IgD-negative memory B cell (primary cell): Measurements from ENCODE around the gene NTRK2. TPM values are rescaled to one million over a fixed set of nuclear protein-coding genes. Genes with fewer than 3 reads are reported as not detected.
"Not testable (repeated sequence)": the region's sequence is repeated elsewhere in the genome, so short reads cannot be mapped to it uniquely, and the experiment has no call there.

Experiments
- H3K27ac Mint-ChIP-seq, 3 donors: one replicate each; pipeline ENCODE4 v1.8.0; 2020 to 2022; ENCODE audit warnings: mild to moderate bottlenecking in 3 of 3, mixed read lengths in 3 of 3, moderate library complexity in 1 of 3
- H3K27me3 Mint-ChIP-seq: one replicate; pipeline ENCODE4 v1.8.0; 2021; ENCODE audit warnings: mixed read lengths
- H3K36me3 Mint-ChIP-seq: one replicate; pipeline ENCODE4 v1.8.0; 2020; ENCODE audit warnings: mild to moderate bottlenecking, mixed read lengths
- H3K4me1 Mint-ChIP-seq, 3 donors: one replicate each; pipeline ENCODE4 v1.8.0; 2020 to 2022; ENCODE audit warnings: mixed read lengths in 3 of 3, mild to moderate bottlenecking in 1 of 3
- H3K4me3 Mint-ChIP-seq, 4 donors: one replicate each; pipeline ENCODE4 v1.8.0; 2020 to 2022; ENCODE audit warnings: mild to moderate bottlenecking in 4 of 4, mixed read lengths in 4 of 4, moderate library complexity in 3 of 4
- H3K9me3 Mint-ChIP-seq, 3 donors: one replicate each; pipeline ENCODE4 v1.8.0; 2020 to 2021; ENCODE audit warnings: mixed read lengths in 3 of 3, mild to moderate bottlenecking in 1 of 3
- polyA plus RNA-seq: library from polyadenylated mRNA; unstranded; fragments of 300-500 nt; fragmentation: Illumina TruSeq; gene quantifications from one replicate; pipeline ENCODE4 v1.2.3, GENCODE V29; 2021

Gene NTRK2
- polyA plus RNA-seq, 1 donor from 2014 or later, result not detected

- no peak overlapping the region for H3K4me3 Mint-ChIP-seq
- H3K27ac Mint-ChIP-seq, result no peak overlapping the region
- H3K27me3 Mint-ChIP-seq, result no peaks in the 10 kb centered on the region
- H3K4me1 Mint-ChIP-seq, result peaks cover 0 to 2% (median 0%) of the 10 kb centered on the region in 3 donors
- no peaks in the 10 kb centered on the region for H3K36me3 Mint-ChIP-seq
- H3K9me3 Mint-ChIP-seq, result peaks cover 0 to 4% (median 0%) of the 10 kb centered on the region in 3 donors
Observed at GRCh38 chr9:85041466-85042137, 372.1 kb downstream of the NTRK2 start.

- Mint-ChIP-seq H3K27me3 (no peaks in the 10 kb centered on the region), H3K36me3 (no peaks in the 10 kb centered on the region), H3K4me1 (peaks cover 0 to under 1% (median 0%) of the 10 kb centered on the region in 3 donors), H3K4me3 (no peak overlapping the region), H3K27ac (no peak overlapping the region), H3K9me3 (peaks cover 0 to 4% (median 0%) of the 10 kb centered on the region in 3 donors)
Observed at GRCh38 chr9:85042981-85043647, 373.6 kb downstream of the NTRK2 start.

GRCh38 chr9:85045271-85045670 lies 375.7 kb downstream of the NTRK2 start:
- no peaks in the 10 kb centered on the region for H3K27me3 Mint-ChIP-seq
- no peaks in the 10 kb centered on the region for H3K9me3 Mint-ChIP-seq
- H3K4me1 Mint-ChIP-seq, result no peaks in the 10 kb centered on the region
- H3K27ac Mint-ChIP-seq, result no peak overlapping the region
- H3K36me3 Mint-ChIP-seq, result no peaks in the 10 kb centered on the region
- no peak overlapping the region for H3K4me3 Mint-ChIP-seq

GRCh38 chr9:85046475-85046874 lies 376.9 kb downstream of the NTRK2 start:
- H3K27ac Mint-ChIP-seq, result no peak overlapping the region
- H3K4me1 Mint-ChIP-seq, result no peaks in the 10 kb centered on the region
- no peak overlapping the region for H3K4me3 Mint-ChIP-seq

GRCh38 chr9:85053206-85053786 lies 383.8 kb downstream of the NTRK2 start:
- Mint-ChIP-seq H3K36me3 (no peaks in the 10 kb centered on the region), H3K4me3 (no peak overlapping the region), H3K27ac (no peak overlapping the region), H3K4me1 (no peaks in the 10 kb centered on the region), H3K9me3 (peaks cover 0 to 1% (median 0%) of the 10 kb centered on the region in 3 donors), H3K27me3 (peaks cover 2% of the 10 kb centered on the region)

More at GRCh38 chr9:85046475-85046874, 376.9 kb downstream of the NTRK2 start:
- no peaks in the 10 kb centered on the region for H3K27me3 Mint-ChIP-seq
- no peaks in the 10 kb centered on the region for H3K36me3 Mint-ChIP-seq
- H3K9me3 Mint-ChIP-seq, result no peaks in the 10 kb centered on the region

- Mint-ChIP-seq H3K4me3 (no peak overlapping the region), H3K27me3 (peaks cover 2% of the 10 kb centered on the region), H3K27ac (no peak overlapping the region), H3K9me3 (peaks cover 0 to 1% (median 0%) of the 10 kb centered on the region in 3 donors), H3K36me3 (no peaks in the 10 kb centered on the region), H3K4me1 (no peaks in the 10 kb centered on the region)
Observed at GRCh38 chr9:85054017-85054416, 384.5 kb downstream of the NTRK2 start.

GRCh38 chr9:85055506-85056202 lies 386.1 kb downstream of the NTRK2 start:
- Mint-ChIP-seq H3K4me3 (no peak overlapping the region), H3K9me3 (peaks cover 0 to 1% (median 0%) of the 10 kb centered on the region in 3 donors), H3K4me1 (no peaks in the 10 kb centered on the region), H3K36me3 (no peaks in the 10 kb centered on the region), H3K27ac (no peak overlapping the region), H3K27me3 (peaks cover 2% of the 10 kb centered on the region)

GRCh38 chr9:85056203-85056572 lies 386.7 kb downstream of the NTRK2 start:
- no peak overlapping the region for H3K4me3 Mint-ChIP-seq
- H3K36me3 Mint-ChIP-seq, result no peaks in the 10 kb centered on the region
- H3K9me3 Mint-ChIP-seq, result peaks cover 0 to 1% (median 0%) of the 10 kb centered on the region in 3 donors
- H3K27me3 Mint-ChIP-seq, result peaks cover 2% of the 10 kb centered on the region
- no peaks in the 10 kb centered on the region for H3K4me1 Mint-ChIP-seq
- H3K27ac Mint-ChIP-seq, result no peak overlapping the region

GRCh38 chr9:85061969-85062368 lies 392.4 kb downstream of the NTRK2 start:
- H3K4me3 Mint-ChIP-seq, result no peak overlapping the region
- no peaks in the 10 kb centered on the region for H3K4me1 Mint-ChIP-seq
- H3K27ac Mint-ChIP-seq, result no peak overlapping the region
- no peaks in the 10 kb centered on the region for H3K36me3 Mint-ChIP-seq
- peaks cover 2% of the 10 kb centered on the region for H3K27me3 Mint-ChIP-seq
- H3K9me3 Mint-ChIP-seq, result peaks cover under 1 to 3% (median 2%) of the 10 kb centered on the region in 3 donors

- H3K27me3 Mint-ChIP-seq, result peaks cover 2% of the 10 kb centered on the region
- no peaks in the 10 kb centered on the region for H3K36me3 Mint-ChIP-seq
- no peak overlapping the region for H3K4me3 Mint-ChIP-seq
- no peak overlapping the region for H3K27ac Mint-ChIP-seq
- H3K9me3 Mint-ChIP-seq, result peaks cover 0 to 3% (median 2%) of the 10 kb centered on the region in 3 donors
- no peaks in the 10 kb centered on the region for H3K4me1 Mint-ChIP-seq
Observed at GRCh38 chr9:85062385-85063022, 393.0 kb downstream of the NTRK2 start.

GRCh38 chr9:85064811-85065371 lies 395.4 kb downstream of the NTRK2 start:
- no peaks in the 10 kb centered on the region for H3K36me3 Mint-ChIP-seq
- H3K27me3 Mint-ChIP-seq, result no peaks in the 10 kb centered on the region
- H3K27ac Mint-ChIP-seq, result no peak overlapping the region
- H3K9me3 Mint-ChIP-seq, result peaks cover 0 to 3% (median 2%) of the 10 kb centered on the region in 3 donors
- H3K4me3 Mint-ChIP-seq, result no peak overlapping the region
- peaks cover 0 to 3% (median 0%) of the 10 kb centered on the region in 3 donors for H3K4me1 Mint-ChIP-seq

- Mint-ChIP-seq H3K27ac (no peak overlapping the region), H3K4me3 (no peak overlapping the region), H3K27me3 (no peaks in the 10 kb centered on the region), H3K9me3 (peaks cover 0 to 9% (median 7%) of the 10 kb centered on the region in 3 donors), H3K4me1 (peaks cover 0 to 3% (median 0%) of the 10 kb centered on the region in 3 donors), H3K36me3 (no peaks in the 10 kb centered on the region)
Observed at GRCh38 chr9:85067792-85068191, 398.3 kb downstream of the NTRK2 start.

- not testable (repeated sequence) for H3K36me3 Mint-ChIP-seq, H3K27ac Mint-ChIP-seq, H3K27me3 Mint-ChIP-seq, H3K9me3 Mint-ChIP-seq, H3K4me1 Mint-ChIP-seq, H3K4me3 Mint-ChIP-seq
Observed at GRCh38 chr9:85069421-85069820, 399.9 kb downstream of the NTRK2 start.
